ENCODE data around the gene LRP6. TPM values are rescaled to one million over a fixed set of nuclear protein-coding genes. Genes with fewer than 3 reads are reported as not detected.
A peak's percentile ranks its signal among the peaks of the same experiment; 100 is the strongest.

LRP6 gene
- total RNA-seq, 1 donor from 2014 or later, result 40.9 TPM

GRCh38 chr12:12267742-12268200 is 927 bp upstream of the LRP6 start:
- peak overlapping the region; percentile 87 for H3K4me3 ChIP-seq (ENCODE audit: insufficient read depth, low read depth, low read length)
- peaks cover 36% of the 10 kb centered on the region for H3K79me2 ChIP-seq (ENCODE audit: insufficient read depth, low read length)
- H3K9me3 ChIP-seq (ENCODE audit: insufficient read depth, low read depth, low read length), result no peaks in the 10 kb centered on the region
- H3K4me2 ChIP-seq (ENCODE audit: low read length), result peak overlapping the region; percentile 96
- no peaks in the 10 kb centered on the region for H3K27me3 Mint-ChIP-seq (ENCODE audit: low read depth, unreplicated experiment)
- H3K27ac Mint-ChIP-seq (ENCODE audit: unreplicated experiment), result peak overlapping the region; percentile 100
- peak overlapping the region; percentile 91 for H3K4me3 Mint-ChIP-seq (ENCODE audit: unreplicated experiment)
- TF ChIP-seq EZH2 (IDR thresholded peaks at IDR 0.05; ENCODE audit: insufficient read depth, low read length) (no peak), CTCF (IDR thresholded peaks at IDR 0.05; ENCODE audit: insufficient read depth, low read depth, low read length) (no peak)
- no peaks in the 10 kb centered on the region for H3K27me3 ChIP-seq (ENCODE audit: insufficient read depth, low read length)
- peaks cover 31% of the 10 kb centered on the region for H4K20me1 ChIP-seq (ENCODE audit: insufficient read depth, low read length)
- no peaks in the 10 kb centered on the region for H3K9me3 Mint-ChIP-seq (ENCODE audit: unreplicated experiment)
- H3K27ac ChIP-seq (ENCODE audit: low read depth, low read length), result peak overlapping the region; percentile 100
- DNase-seq (ENCODE audit: low read depth) (no peak), FAIRE-seq (no peak)
- peak overlapping the region; percentile 100 for H3K9ac ChIP-seq (ENCODE audit: low read length)
- H3K4me1 ChIP-seq (ENCODE audit: insufficient read depth, low read length), result peaks cover 11% of the 10 kb centered on the region
- no peaks in the 10 kb centered on the region for H3K36me3 ChIP-seq (ENCODE audit: insufficient read depth, low read length)
- peak overlapping the region; percentile 100 for H2AFZ ChIP-seq (ENCODE audit: low read depth, low read length)
- no peaks in the 10 kb centered on the region for H3K36me3 Mint-ChIP-seq (ENCODE audit: low read depth, unreplicated experiment)
- H3K4me1 Mint-ChIP-seq (ENCODE audit: low read depth, unreplicated experiment), result peaks cover 8% of the 10 kb centered on the region

DNA sequence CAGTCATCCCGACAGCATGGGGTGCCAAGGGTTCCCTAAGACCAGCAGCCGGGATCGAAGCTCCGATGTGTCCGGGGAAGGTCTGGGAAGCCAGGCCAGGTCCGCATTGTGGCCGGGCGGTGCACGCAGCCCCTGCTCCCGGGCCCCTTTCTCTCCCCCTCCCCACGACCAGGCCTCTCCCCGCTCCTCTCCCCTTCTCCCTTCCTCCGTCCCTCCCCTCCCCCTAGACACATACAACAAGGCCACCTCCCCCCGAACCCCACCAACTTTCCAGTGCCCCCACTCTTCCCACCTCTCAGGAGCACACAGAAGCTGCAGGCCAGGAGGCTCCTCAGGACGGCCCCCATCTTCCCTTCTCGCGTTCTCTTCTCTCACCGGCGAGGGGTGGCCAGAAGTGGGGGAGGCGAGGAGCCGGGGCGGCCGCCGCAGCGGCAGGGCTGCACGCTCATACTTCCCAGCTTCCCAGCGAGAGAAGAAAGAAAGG is 413 bp downstream of the LRP6 start:
- Histone ChIP-seq H3K27me3 (ENCODE audit: insufficient read depth, low read length) (no peaks in the 10 kb centered on the region), H4K20me1 (ENCODE audit: insufficient read depth, low read length) (peaks cover 42% of the 10 kb centered on the region), H2AFZ (ENCODE audit: low read depth, low read length) (peak overlapping the region; percentile 100), H3K4me3 (ENCODE audit: insufficient read depth, low read depth, low read length) (peak overlapping the region; percentile 87), H3K4me2 (ENCODE audit: low read length) (peak overlapping the region; percentile 96), H3K4me1 (ENCODE audit: insufficient read depth, low read length) (peaks cover 10% of the 10 kb centered on the region), H3K79me2 (ENCODE audit: insufficient read depth, low read length) (peaks cover 50% of the 10 kb centered on the region), H3K36me3 (ENCODE audit: insufficient read depth, low read length) (no peaks in the 10 kb centered on the region), H3K9ac (ENCODE audit: low read length) (peak overlapping the region; percentile 100), H3K27ac (ENCODE audit: low read depth, low read length) (peak overlapping the region; percentile 100), H3K9me3 (ENCODE audit: insufficient read depth, low read depth, low read length) (no peaks in the 10 kb centered on the region)
- H3K4me1 Mint-ChIP-seq (ENCODE audit: low read depth, unreplicated experiment), result peaks cover 4% of the 10 kb centered on the region
- H3K9me3 Mint-ChIP-seq (ENCODE audit: unreplicated experiment), result no peaks in the 10 kb centered on the region
- H3K27me3 Mint-ChIP-seq (ENCODE audit: low read depth, unreplicated experiment), result no peaks in the 10 kb centered on the region
- H3K36me3 Mint-ChIP-seq (ENCODE audit: low read depth, unreplicated experiment), result peaks cover 3% of the 10 kb centered on the region
- peak overlapping the region; percentile 56 for H3K27ac Mint-ChIP-seq (ENCODE audit: unreplicated experiment)
- TF ChIP-seq CTCF (IDR thresholded peaks at IDR 0.05; ENCODE audit: insufficient read depth, low read depth, low read length), result no peak
- no peak for TF ChIP-seq EZH2 (IDR thresholded peaks at IDR 0.05; ENCODE audit: insufficient read depth, low read length)
- DNase-seq (ENCODE audit: low read depth) (no peak), FAIRE-seq (no peak)
- peak overlapping the region; percentile 91 for H3K4me3 Mint-ChIP-seq (ENCODE audit: unreplicated experiment)

Data from astrocyte (in vitro differentiated cells and primary cell).